Right ventricle myocardium superior (tissue), 1 donor: Measurements from ENCODE around the gene SLC29A3. TPM values are rescaled to one million over a fixed set of nuclear protein-coding genes. Genes with fewer than 3 reads are reported as not detected.
"Not testable (repeated sequence)": the region's sequence is repeated elsewhere in the genome, so short reads cannot be mapped to it uniquely, and the experiment has no call there.

ENCODE experiments used
- ATAC-seq: fragments of 200-7000 bp; cut with Tn5 transposase; one replicate; pipeline ENCODE4 v1.9.1; 2020; ENCODE audit warnings: mild to moderate bottlenecking; ENCODE audit not compliant: poor library complexity
- DNase-seq: peaks from one replicate; pipeline ENCODE4 v3.0.0-alpha.2; 2020
- intact Hi-C: fragments of 100-400 bp; cut with DNase I; formaldehyde crosslinking; loops from one replicate; pipeline ENCODE4 v1.11.2; 2022
- total RNA-seq: library from RNA; stranded (reverse); fragmentation: NEBNext Ultra II Directional; extraction: Animal tissue kit (Norgen Biotek cat#: 25700); gene quantifications from one replicate; pipeline ENCODE4 v1.2.1, GENCODE V29; 2021
- donor health status: DM: no; HTN: yes; CAD: no; lungs with severe emphysema.

Gene SLC29A3
- total RNA-seq, 1 donor from 2014 or later, result 1.8 TPM

DNA sequence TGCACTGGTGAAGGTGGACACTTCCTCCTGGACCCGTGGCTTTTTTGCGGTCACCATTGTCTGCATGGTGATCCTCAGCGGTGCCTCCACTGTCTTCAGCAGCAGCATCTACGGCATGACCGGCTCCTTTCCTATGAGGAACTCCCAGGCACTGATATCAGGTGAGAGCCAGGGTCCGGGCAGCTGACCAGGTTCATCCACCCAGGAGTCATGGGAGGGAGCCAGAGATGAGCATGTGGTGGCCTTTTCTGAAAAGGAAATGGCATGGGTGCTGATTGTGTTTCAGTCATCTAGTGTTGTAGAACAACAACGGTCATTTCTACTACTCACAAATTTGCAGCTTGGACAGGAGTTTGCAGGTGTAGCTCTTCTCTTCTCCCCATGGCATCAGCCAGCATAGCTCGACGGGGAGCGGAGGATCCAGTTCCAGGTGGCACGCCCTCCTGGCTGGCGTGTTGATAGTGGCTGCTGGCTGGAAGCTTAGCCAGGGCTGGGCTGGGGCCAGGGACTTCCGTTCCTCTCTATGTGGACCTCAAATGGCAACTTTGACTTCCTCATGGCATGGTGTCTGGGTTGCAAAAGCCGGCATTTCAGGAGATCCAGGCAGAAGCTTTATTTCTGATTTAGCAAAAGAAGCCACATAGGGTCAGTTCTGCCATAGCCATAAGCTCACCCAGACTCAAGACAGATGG is 32.7 kb downstream of the SLC29A3 start:
- ATAC-seq (peak; percentile 90), DNase-seq (peak; percentile 77)
- intact Hi-C loops, result no loop called here

DNA sequence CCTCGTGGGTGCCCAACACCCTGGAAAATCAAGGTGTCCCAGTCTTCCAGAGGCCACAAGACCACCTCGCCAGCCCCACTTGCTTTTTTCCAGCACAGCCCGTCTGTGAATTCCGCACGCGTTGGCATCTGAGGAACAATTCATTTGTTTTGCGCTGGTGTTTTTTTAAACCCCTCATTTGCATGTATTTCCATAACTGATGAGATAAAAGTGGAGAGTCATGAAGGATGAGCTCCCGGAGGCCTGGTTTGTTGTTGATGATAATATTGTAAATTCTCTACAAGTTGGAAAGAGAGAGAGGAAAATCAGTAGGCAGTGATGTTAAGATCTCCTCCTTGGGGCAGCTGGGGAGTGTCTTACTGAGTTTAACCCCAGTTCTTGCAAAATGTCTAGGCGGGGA is 34.6 kb downstream of the SLC29A3 start:
- intact Hi-C loops, result no loop called here
- no peak for ATAC-seq
- DNase-seq, result no peak

DNA sequence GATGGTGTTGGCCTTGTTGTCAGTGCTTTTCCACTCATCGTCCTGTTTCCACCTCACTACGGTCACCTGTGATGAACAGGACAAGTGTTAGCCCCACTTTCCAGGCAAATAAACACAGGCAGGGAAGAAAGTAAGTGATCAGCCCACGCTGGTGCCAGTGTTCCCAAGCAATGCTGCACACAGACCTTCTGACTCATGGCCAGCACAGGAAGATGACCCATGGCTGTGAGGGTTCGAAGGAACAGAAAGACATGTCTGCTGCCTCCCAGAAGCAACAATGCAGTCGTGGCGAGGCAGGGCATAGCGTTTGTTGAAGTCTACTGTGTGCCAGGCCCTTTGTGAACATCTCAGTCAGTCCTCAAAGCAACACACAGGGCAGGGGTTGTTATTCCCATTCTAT is 35.7 kb downstream of the SLC29A3 start:
- DNase-seq (no peak), ATAC-seq (no peak)
- intact Hi-C loops, result no loop called here

DNA sequence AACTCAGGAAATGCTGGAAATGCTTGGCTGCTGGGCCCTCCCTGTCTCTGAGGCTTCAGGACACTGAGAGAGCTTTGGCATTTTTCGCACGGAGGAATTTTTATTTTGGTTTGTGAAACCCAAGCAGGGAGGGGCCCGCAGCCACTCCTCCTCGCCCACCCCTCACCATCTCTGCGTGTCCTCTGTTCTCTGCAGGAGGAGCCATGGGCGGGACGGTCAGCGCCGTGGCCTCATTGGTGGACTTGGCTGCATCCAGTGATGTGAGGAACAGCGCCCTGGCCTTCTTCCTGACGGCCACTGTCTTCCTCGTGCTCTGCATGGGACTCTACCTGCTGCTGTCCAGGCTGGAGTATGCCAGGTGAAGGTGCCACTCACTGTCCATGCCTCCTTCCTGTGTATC is 36.8 kb downstream of the SLC29A3 start:
- intact Hi-C loops, result no loop called here
- DNase-seq, result no peak
- no peak for ATAC-seq

DNA sequence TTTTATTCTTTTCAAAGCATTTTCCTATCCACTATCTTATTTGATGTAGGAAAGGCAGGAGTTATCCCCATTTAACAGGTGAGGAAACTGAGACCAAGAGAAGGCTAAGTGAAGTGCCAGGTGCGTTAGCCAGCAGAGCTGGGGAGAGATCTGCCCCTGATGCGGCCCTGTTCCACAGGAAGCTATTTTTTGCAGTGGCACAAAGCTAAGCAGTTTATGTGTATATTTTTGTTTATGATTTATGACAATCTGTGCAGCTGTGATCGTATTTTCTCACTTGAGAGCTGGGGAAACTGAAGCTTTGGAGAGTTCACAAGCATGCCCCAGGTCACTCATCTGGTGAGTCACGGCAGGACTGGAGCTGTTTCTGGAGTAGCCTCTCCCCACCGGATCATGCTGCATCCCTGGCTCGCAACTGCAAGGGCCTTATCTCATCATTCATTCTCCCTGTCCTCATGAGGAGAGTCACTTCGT is 38.8 kb downstream of the SLC29A3 start:
- DNase-seq (no peak), ATAC-seq (no peak)
- intact Hi-C loops, result no loop called here

DNA sequence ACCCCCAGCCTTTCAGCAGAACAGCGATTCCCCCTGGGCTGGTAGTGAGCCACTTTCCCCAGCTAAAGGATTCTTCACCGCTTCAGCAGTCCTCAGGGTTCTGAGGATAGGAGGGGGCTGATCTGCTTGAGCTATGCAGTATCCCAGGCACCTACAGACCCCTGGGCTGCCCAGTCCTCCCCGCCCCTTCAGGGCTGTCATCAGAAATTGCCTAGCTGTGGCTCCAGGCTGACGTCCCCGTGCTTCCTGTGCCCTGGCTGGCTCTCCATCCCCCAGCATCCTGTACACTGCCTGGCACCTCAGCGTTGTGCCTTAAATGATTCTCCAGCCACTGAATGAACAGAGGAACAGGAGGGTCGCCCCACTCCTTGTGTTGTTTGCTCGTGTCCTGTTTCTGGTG is 39.2 kb downstream of the SLC29A3 start:
- intact Hi-C loops, result no loop called here
- no peak for DNase-seq
- no peak for ATAC-seq

DNA sequence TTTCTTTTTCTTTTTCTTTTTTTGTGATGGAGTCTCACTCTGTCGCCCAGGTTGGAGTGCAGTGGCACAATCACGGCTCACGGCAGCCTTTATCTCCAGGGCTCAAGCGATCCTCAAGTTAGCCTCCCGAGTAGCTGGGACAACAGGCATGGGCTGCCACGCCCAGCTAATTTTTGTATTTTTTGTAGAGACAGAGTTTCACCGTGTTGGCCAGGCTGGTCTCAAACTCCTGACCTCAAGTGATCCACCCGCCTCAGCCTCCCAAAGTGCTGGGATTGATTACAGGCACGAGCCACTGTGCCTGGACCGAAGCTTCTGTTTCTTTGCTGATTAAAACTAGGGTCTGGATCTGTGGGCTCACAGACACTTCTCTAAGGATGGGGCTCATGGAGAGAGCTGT is 39.8 kb downstream of the SLC29A3 start:
- ATAC-seq, intact Hi-C loops, DNase-seq: not testable (repeated sequence)

DNA sequence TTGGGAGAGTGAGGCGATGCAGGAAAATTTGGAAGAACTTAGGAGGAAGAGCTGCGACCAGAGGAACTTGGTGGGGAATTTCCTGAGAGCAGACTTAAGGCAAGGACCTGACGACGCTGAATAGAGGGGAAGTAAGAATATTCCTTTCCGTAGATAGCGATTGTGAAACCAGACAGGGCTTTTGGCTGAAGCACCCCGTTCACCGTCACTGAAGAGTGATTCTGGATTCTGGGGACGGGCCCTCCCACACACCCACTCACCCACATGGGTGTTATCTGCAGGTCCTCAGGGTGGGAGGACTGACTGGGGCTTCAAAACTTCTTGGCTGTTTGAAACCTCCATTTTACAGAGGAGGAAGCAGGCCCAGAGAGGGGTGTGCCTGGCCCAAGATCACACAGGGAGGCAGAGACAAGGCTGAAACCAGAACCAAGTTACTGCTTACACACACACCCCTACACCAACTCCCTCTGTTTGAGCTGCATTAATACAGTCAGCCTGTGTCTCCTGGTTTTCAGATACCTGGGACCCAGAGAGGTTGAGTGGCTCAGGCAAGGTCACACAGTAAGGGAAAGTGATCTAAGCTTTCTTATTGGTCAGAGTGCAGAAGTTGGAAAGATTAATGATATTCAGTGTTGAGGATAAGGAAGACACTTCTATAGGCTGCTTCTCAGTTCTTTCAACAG is 40.4 kb downstream of the SLC29A3 start:
- DNase-seq, result no peak
- peak; percentile 71 for ATAC-seq

DNA sequence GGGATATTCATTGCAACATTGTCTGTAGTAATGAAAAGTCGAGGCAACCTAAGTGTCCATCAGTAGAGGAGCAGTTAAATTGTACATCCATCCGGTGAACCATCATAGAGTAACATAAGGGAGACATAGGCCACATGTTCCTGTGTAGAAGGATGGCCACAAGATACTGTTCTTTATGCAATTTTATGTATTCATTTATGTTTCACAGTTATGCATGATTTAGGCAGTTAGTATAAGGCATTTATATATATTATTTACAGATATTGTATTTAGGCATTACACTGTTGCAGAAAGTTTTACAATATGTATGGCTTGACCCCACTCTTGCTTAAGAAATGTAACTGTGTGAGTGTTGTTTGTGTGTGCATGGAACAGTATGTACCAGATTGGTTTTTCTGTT is 41.7 kb downstream of the SLC29A3 start:
- DNase-seq (no peak), ATAC-seq (no peak)
- intact Hi-C loops, result no loop called here

More for the DNA sequence above, 40.4 kb downstream of the SLC29A3 start:
- intact Hi-C loops, result no loop called here

DNA sequence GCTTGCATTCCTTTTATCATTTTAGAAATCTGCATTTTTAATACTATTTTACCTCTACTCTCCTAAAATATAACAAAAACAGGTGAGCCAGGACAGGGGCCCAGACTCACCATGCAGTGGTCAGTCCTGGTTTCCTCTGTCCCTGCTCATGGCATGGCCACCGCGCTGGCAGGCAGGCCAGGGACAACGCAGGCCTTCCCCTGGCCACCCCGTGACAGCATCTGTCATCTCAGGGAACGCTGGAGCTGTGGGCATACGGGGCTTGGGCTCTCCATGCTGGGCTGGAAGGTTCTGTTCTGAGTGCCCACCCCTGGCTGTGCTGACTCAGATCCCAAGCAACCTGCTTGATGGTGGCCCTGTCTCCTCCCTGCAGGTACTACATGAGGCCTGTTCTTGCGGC is 42.5 kb downstream of the SLC29A3 start:
- no peak for DNase-seq
- intact Hi-C loops, result no loop called here
- no peak for ATAC-seq

DNA sequence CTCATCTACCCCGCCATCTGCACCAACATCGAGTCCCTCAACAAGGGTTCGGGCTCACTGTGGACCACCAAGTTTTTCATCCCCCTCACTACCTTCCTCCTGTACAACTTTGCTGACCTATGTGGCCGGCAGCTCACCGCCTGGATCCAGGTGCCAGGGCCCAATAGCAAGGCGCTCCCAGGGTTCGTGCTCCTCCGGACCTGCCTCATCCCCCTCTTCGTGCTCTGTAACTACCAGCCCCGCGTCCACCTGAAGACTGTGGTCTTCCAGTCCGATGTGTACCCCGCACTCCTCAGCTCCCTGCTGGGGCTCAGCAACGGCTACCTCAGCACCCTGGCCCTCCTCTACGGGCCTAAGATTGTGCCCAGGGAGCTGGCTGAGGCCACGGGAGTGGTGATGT is 43.1 kb downstream of the SLC29A3 start:
- intact Hi-C loops, result no loop called here
- no peak for DNase-seq
- ATAC-seq, result no peak

DNA sequence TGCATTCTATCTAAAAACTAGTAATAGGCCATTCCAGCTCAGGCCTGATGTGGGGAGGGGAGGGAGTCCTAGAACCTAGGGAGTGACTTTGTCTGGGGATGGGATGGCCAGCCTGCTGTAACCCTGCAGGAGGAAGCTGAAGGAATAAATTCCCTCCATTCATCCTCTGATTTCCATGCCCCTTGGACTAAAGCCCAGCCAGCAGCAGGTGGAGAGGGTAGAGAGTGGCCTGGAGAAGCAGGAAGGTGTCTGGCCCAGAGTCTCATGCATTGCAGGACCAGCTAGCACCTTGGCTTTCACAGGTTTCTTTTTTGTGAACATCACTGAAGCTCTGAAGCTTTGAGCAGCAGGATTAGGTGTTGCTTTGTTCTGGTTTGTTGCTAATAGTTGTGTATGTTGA is 44.9 kb downstream of the SLC29A3 start:
- DNase-seq (no peak), ATAC-seq (no peak)

DNA sequence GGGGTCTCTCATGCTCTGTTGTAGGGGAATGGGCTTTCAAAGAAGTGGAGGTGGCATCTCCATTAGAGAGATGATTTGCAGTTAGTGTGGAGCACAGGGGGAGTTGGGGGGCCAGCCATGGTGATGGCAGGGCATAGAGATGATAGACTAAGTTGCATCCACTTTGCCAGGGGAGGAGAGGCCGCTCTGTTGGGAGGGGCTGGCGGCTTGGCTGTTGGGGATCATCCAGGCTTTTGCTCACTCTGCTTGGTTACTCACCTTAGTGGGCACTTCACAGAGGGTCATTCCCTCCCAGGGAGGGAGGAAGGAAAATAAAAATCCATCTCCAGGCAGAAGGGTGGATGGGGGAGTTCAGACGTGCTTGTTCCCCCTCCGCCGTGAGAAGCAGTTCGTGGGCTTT is 46.3 kb downstream of the SLC29A3 start:
- no peak for ATAC-seq
- DNase-seq, result no peak
- intact Hi-C loops, result no loop called here

More for the DNA sequence above, 44.9 kb downstream of the SLC29A3 start:
- intact Hi-C loops, result no loop called here

DNA sequence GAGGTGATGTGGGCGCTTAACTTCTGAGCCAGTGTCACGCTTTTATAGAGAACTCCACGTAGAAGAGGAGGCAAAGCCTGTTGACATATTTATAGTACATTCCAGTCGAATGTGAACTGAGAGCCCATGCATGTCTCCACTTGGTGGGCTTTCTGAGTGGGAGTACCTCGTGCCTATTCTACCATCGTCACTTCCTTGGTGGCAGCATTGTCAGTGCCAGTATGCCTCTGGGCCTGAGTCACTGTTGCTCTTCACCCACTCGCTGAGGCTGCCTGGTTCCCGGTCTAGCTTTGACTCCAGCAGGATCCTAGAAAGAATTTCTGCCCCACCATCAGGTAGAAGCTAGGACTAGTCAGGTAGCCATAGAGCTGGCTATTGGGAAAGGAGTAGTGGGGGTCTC is 47.6 kb downstream of the SLC29A3 start:
- intact Hi-C loops, result no loop called here
- ATAC-seq (no peak), DNase-seq (no peak)

DNA sequence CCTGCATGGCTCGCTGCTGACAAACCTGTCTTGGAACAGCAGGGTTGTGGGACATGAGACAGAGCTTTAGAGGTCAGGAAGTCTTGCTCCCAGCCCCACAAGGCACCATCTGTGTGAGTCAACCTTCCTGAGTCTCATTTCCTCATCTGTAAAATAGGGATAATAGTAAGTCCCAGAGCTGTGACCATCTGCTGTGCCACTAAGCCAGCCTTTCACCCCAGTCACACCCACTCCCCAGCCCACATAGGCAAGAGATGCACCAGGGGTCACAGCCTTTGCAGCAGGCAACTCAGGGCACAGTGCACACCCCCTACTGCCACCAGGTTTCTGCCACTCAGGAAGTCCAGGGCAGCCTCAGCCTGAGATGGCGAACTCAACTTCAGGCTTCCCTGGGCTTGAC is 48.2 kb downstream of the SLC29A3 start:
- DNase-seq (no peak), ATAC-seq (peak; percentile 26)
- intact Hi-C loops, result no loop called here

DNA sequence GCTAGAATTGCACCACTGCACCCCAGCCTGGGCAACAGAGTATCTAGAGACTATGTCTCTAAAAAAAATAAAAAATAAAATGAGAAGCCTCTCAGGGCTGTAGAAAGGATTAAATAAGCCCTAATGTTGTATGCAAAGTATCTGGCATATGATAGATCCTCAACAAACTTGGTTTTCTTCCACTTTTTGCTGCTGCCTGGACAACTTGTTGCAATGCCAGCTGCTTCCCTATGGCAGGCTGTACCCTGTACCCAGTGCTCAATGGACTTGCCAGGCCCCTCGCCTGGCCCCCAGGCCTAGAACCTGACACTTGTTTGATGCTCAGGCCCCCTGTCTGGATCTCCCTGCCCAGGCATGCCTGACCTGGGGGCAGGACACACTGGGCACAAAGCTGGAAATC is 49.1 kb downstream of the SLC29A3 start:
- intact Hi-C loops, result no loop called here
- DNase-seq (no peak), ATAC-seq (no peak)

DNA sequence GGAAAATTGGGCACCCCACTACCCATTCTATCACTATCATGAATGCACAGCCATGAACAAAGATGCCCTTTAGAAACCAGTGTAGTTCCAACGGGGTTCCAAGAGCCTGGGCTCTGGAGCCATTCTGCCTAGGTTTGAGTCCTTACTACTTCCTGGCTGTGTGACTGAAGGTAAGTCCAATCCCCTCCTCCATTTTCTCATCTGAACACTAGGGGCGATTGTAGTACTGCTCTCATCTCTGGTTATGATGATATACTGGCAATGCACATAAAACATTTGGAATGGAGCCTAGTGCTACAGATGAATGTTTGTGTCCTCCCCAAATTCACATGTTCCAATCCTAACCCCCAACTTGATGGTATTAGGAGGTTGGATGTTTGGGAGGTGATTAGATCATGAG is 49.6 kb downstream of the SLC29A3 start:
- ATAC-seq, result no peak
- no peak for DNase-seq
- intact Hi-C loops, result no loop called here

DNA sequence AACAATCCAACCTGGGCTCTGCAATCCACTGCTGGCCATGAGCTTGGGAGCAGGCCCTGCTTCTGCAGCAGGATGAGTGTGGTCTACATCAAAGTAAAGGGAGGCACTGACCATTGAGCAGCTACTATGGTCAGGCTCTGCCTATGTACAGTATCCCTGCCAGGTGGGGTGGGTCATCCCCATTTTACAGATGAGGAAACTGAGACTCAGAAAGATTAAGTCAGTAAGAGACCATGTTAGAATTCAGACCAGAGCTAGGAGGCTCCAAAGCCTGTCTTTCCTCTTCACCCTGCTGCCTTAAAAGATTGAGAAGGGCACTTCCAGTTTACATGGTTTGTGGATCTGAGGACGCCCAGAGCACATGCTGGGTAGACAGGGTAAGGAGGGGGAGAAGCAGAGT is 50.5 kb downstream of the SLC29A3 start:
- intact Hi-C loops, result no loop called here
- DNase-seq, result no peak
- no peak for ATAC-seq

DNA sequence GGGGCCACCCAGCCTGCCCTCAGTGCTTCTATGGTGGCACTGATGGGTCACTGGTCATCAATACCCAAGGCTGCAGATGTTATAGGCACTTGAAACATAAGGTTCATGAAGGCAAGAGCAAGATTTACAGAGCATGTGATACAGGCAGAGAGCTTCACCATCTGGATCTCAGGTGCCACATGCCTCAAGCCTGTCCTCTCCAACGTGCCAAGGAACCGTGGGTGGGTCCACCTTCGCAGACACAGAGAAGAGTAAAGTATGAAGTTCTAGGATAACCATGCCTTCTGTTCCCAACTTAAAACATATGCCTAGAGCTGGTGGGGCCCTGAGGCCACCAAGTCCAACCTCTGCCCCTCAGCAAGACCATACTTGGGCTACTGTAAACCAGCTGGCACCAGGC is 51.0 kb downstream of the SLC29A3 start:
- no peak for ATAC-seq
- intact Hi-C loops, result no loop called here
- DNase-seq, result no peak

DNA sequence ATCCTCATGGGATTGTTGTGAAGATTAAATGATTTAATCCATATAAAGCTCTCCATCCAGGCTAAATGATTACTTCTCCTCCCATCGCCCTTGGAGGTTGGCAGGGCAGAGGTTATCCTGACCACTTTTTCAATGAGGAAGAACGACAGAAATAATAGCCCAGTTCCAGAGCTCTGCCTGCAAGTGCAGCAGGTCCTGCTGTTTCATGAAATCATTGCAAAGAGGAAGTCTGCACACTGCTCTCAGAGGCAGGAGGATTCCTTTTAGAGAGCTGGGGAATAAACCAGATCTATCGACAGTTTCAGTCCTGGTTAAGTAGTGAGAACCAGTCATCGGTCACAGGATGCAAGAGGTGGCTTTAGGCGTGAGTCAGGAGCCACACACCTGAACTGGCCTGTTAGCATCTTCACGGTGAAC is 52.7 kb downstream of the SLC29A3 start:
- intact Hi-C loops, result no loop called here
- peak; percentile 45 for ATAC-seq
- no peak for DNase-seq
